Gastrocnemius medialis (tissue), 4 donors: ENCODE measurements around the gene SSU72. TPM values are rescaled to one million over a fixed set of nuclear protein-coding genes. Genes with fewer than 3 reads are reported as not detected.

Experiments
- ATAC-seq, 2 donors: fragments of 150-250 bp; one replicate each; pipeline ENCODE4 v1.9.1; 2016
- DNase-seq, 2 donors: peaks; one replicate each; pipeline ENCODE4 v3.0.0-alpha.2; 2019
- H3K27ac ChIP-seq, 4 donors: fragments of 200-600 bp; sonication (generic); 1 replicate in 1 of 4; 2 replicates in 3 of 4; pipeline ENCODE4 v1.5.1; 2016 to 2018; ENCODE audit warnings: mild to moderate bottlenecking in 2 of 4, moderate library complexity in 1 of 4
- H3K27me3 ChIP-seq, 3 donors: fragments of 200-600 bp; sonication (generic) in 2 of 3; 1 replicate in 1 of 3; 2 replicates in 2 of 3; pipeline versions ENCODE4 v1.5.1 to v1.6.0; 2016 to 2019; ENCODE audit warnings: mild to moderate bottlenecking in 1 of 3, moderate library complexity in 1 of 3
- H3K36me3 ChIP-seq, 2 donors: fragments of 200-600 bp; sonication (generic) in 1 of 2; one replicate each; pipeline ENCODE4 v1.5.1; 2017 to 2018
- H3K4me1 ChIP-seq, 2 donors: fragments of 200-600 bp; sonication (generic) in 1 of 2; one replicate each; pipeline ENCODE4 v1.5.1; 2016 to 2017; ENCODE audit warnings: mild to moderate bottlenecking in 2 of 2
- H3K4me3 ChIP-seq, 4 donors: fragments of 200-600 bp; sonication (generic) in 3 of 4; 1 replicate in 1 of 4; 2 replicates in 3 of 4; pipeline ENCODE4 v1.5.1; 2016 to 2019; ENCODE audit warnings: mild to moderate bottlenecking in 2 of 4
- H3K9me3 ChIP-seq, 3 donors: fragments of 200-600 bp; sonication (generic) in 2 of 3; 1 replicate in 1 of 3; 2 replicates in 2 of 3; pipeline ENCODE4 v1.5.1; 2016 to 2019
- CTCF ChIP-seq, 5 experiments: fragments of 450-650 bp in 3 of 5; fragments of 200-600 bp in 2 of 5; sonication (generic) in 2 of 5; IDR thresholded peaks in 4 of 5; conservative IDR thresholded peaks in 1 of 5; 1 replicate in 4 of 5; 2 replicates in 1 of 5; pipeline ENCODE4 v1.5.1; 2016 to 2019; ENCODE audit warnings: antibody characterized with exemption in 5 of 5, mild to moderate bottlenecking in 3 of 5, moderate library complexity in 3 of 5
- POLR2A ChIP-seq, 2 donors: fragments of 450-650 bp; IDR thresholded peaks; one replicate each; pipeline ENCODE4 v1.6.1; 2017; ENCODE audit warnings: antibody characterized with exemption in 2 of 2, mild to moderate bottlenecking in 2 of 2, moderate library complexity in 2 of 2
- in situ Hi-C, 4 donors: fragments of 200-750 bp; cut with MboI; loops; one replicate each; pipeline versions ENCODE4 v1.15.0 to v1.8.0; 2017; ENCODE audit warnings: low sequenced_read_pairs in 4 of 4
- intact Hi-C: fragments of 100-400 bp; cut with DNase I; formaldehyde crosslinking; loops from one replicate; pipeline ENCODE4 v1.15.1; 2023; ENCODE audit warnings: low total_unique reads
- total RNA-seq, 4 donors: library from RNA; depleted of rRNA; stranded (reverse); fragments of >200 nt; gene quantifications; one replicate each; pipeline versions ENCODE4 v1.1.0 to v1.2.3, GENCODE V29; 2016

SSU72 gene
- total RNA-seq, 4 donors from 2014 or later, result 141 to 235 (median 208) TPM

- Histone ChIP-seq H3K36me3 (peaks cover 0 to 6% of the 10 kb centered on the region in 2 donors), H3K9me3 (no peaks in the 10 kb centered on the region), H3K4me1 (peaks cover 47 to 53% of the 10 kb centered on the region in 2 donors), H3K27me3 (no peaks in the 10 kb centered on the region), H3K27ac (peak overlapping the region; percentile 88 to 99 (median 91)), H3K4me3 (no peak overlapping the region)
- DNase-seq (peak; percentile 77 to 90), ATAC-seq (peak; percentile 73)
- in situ Hi-C loops, result no loop called here
- intact Hi-C loops, result no loop called here
- TF ChIP-seq POLR2A (IDR thresholded peaks at IDR 0.05) (peak in 1 of 2 donors; percentile 18), CTCF (IDR thresholded peaks at IDR 0.05 in 4 of 5, conservative IDR thresholded peaks at IDR 0.05 in 1 of 5) (peak in 1 of 5 experiments; percentile 20)
Measured at GRCh38 chr1:1622010-1622787, 47.5 kb upstream of the SSU72 start.

GRCh38 chr1:1621173-1622009 is 46.7 kb upstream of the SSU72 start:
- Histone ChIP-seq H3K36me3 (peaks cover 0 to 6% of the 10 kb centered on the region in 2 donors), H3K9me3 (no peaks in the 10 kb centered on the region), H3K4me1 (peaks cover 54 to 61% of the 10 kb centered on the region in 2 donors), H3K4me3 (no peak overlapping the region), H3K27me3 (no peaks in the 10 kb centered on the region), H3K27ac (peak overlapping the region; percentile 88 to 99 (median 91))
- intact Hi-C loops, result no loop called here
- no peak for TF ChIP-seq POLR2A (IDR thresholded peaks at IDR 0.05)
- TF ChIP-seq CTCF (IDR thresholded peaks at IDR 0.05 in 4 of 5, conservative IDR thresholded peaks at IDR 0.05 in 1 of 5), result no peak
- ATAC-seq, result no peak
- no peak for DNase-seq
- in situ Hi-C loops, result no loop called here

- no peak for DNase-seq
- H3K4me3 ChIP-seq, result no peak overlapping the region
- intact Hi-C loops, result no loop called here
Measured at GRCh38 chr1:1620433-1621139, 45.9 kb upstream of the SSU72 start.

More at GRCh38 chr1:1620433-1621139, 45.9 kb upstream of the SSU72 start:
- Histone ChIP-seq H3K4me1 (peaks cover 55 to 63% of the 10 kb centered on the region in 2 donors), H3K36me3 (peaks cover 0 to 5% of the 10 kb centered on the region in 2 donors), H3K27me3 (no peaks in the 10 kb centered on the region), H3K27ac (peak overlapping the region; percentile 88 to 99 (median 91)), H3K9me3 (no peaks in the 10 kb centered on the region)
- peak in 1 of 2 donors; percentile 5 for ATAC-seq
- in situ Hi-C loops, result no loop called here
- TF ChIP-seq CTCF (IDR thresholded peaks at IDR 0.05 in 4 of 5, conservative IDR thresholded peaks at IDR 0.05 in 1 of 5) (no peak), POLR2A (IDR thresholded peaks at IDR 0.05) (no peak)
